K562 (cell line): ENCODE data around the gene UQCR11.

Experiments used
- CTCF ChIP-seq, 3 experiments: IDR thresholded peaks in 2 of 3; conservative IDR thresholded peaks in 1 of 3; 2 replicates each; pipeline ENCODE4 v1.5.1; 2011 to 2012; ENCODE audit warnings: low read length in 3 of 3, mild to moderate bottlenecking in 3 of 3, control low read depth in 2 of 3, improper control_type of control experiment in 1 of 3, inconsistent platforms in 1 of 3, low read depth in 1 of 3, mixed read lengths in 1 of 3, moderate library complexity in 1 of 3; ENCODE audit not compliant: insufficient read depth in 2 of 3
- E2F4 ChIP-seq: sonication (generic); formaldehyde crosslinking; IDR thresholded peaks from 2 replicates; pipeline ENCODE4 v1.8.0; 2022; ENCODE audit warnings: mild to moderate bottlenecking, low read depth, missing genetic modification reagents
- E2F6 ChIP-seq, 2 experiments: IDR thresholded peaks; 2 replicates each; pipeline ENCODE4 v1.6.1; 2011; ENCODE audit warnings: borderline replicate concordance in 1 of 2, control low read depth in 1 of 2, low read depth in 1 of 2, low read length in 1 of 2, mild to moderate bottlenecking in 1 of 2, mixed read lengths in 1 of 2, moderate library complexity in 1 of 2; ENCODE audit not compliant: insufficient read depth in 1 of 2, insufficient read length in 1 of 2, poor library complexity in 1 of 2, severe bottlenecking in 1 of 2; ENCODE audit errors: extremely low read depth in 1 of 2
- ELK1 ChIP-seq: sonication (generic); formaldehyde crosslinking; IDR thresholded peaks from 2 replicates; pipeline ENCODE4 v1.8.1; 2022; ENCODE audit warnings: missing genetic modification reagents
- GMEB1 ChIP-seq: fragments of 250-450 bp; sonication (Bioruptor Pico); IDR thresholded peaks from 2 replicates; pipeline ENCODE4 v1.4.0; 2020; ENCODE audit warnings: mild to moderate bottlenecking
- HCFC1 ChIP-seq: IDR thresholded peaks from 2 replicates; pipeline ENCODE4 v1.6.1; 2012; ENCODE audit warnings: low read depth, low read length, improper control_type of control experiment
- MAX ChIP-seq: sonication (generic); formaldehyde crosslinking; IDR thresholded peaks from 2 replicates; pipeline ENCODE4 v1.9.0; 2022; ENCODE audit warnings: mild to moderate bottlenecking, missing genetic modification reagents
- PHF20 ChIP-seq: fragments of 450-650 bp; IDR thresholded peaks from 2 replicates; pipeline ENCODE4 v1.6.1; 2018; ENCODE audit not compliant: partially characterized antibody
- POLR2A ChIP-seq: fragments of 450-650 bp; conservative IDR thresholded peaks from 2 replicates; pipeline ENCODE4 v1.6.1; 2016
- RFX5 ChIP-seq: IDR thresholded peaks from 2 replicates; pipeline ENCODE4 v1.6.1; 2011; ENCODE audit warnings: low read depth, mild to moderate bottlenecking, improper control_type of control experiment, low read length
- SOX6 ChIP-seq: fragments of 450-650 bp; IDR thresholded peaks from 2 replicates; pipeline ENCODE4 v1.6.1; 2014; ENCODE audit warnings: mild to moderate bottlenecking
- TGIF2 ChIP-seq: sonication (generic); formaldehyde crosslinking; IDR thresholded peaks from 2 replicates; pipeline ENCODE4 v1.8.1; 2022; ENCODE audit warnings: mild to moderate bottlenecking, missing genetic modification reagents, moderate library complexity
- ZEB2 ChIP-seq: fragments of 450-650 bp; IDR thresholded peaks from 2 replicates; pipeline ENCODE4 v1.6.1; 2016
- ZMIZ1 ChIP-seq, 2 experiments: fragments of 150-350 bp in 1 of 2; IDR thresholded peaks; 2 replicates each; pipeline ENCODE4 v1.6.1; 2012 to 2016; ENCODE audit warnings: low read depth in 2 of 2, low read length in 2 of 2, mild to moderate bottlenecking in 1 of 2, moderate library complexity in 1 of 2

GRCh38 chr19:1626417-1627010 is 21.3 kb upstream of the UQCR11 start:
- TF ChIP-seq E2F4 = no peak
- TF ChIP-seq TGIF2 (CRISPR knock-in tag) = no peak
- no peak for TF ChIP-seq CTCF (IDR thresholded peaks at IDR 0.05 in 2 of 3, conservative IDR thresholded peaks at IDR 0.05 in 1 of 3; ENCODE audit: insufficient read depth in 2 of 3, low read depth in 1 of 3, low read length in 3 of 3)
- TF ChIP-seq ZEB2 = no peak
- no peak for TF ChIP-seq MAX (CRISPR knock-in tag)
- TF ChIP-seq ELK1 (CRISPR knock-in tag) = no peak
- no peak for TF ChIP-seq RFX5
- TF ChIP-seq HCFC1 = no peak
- TF ChIP-seq ZMIZ1 (IDR thresholded peaks at IDR 0.05; ENCODE audit: low read depth in 2 of 2, low read length in 2 of 2) = no peak
- no peak for TF ChIP-seq SOX6
- no peak for TF ChIP-seq POLR2A
- TF ChIP-seq GMEB1 = no peak
- TF ChIP-seq PHF20 = no peak
- TF ChIP-seq E2F6 (IDR thresholded peaks at IDR 0.05; ENCODE audit: borderline replicate concordance in 1 of 2, extremely low read depth in 1 of 2, insufficient read depth in 1 of 2, insufficient read length in 1 of 2, low read depth in 1 of 2, low read length in 1 of 2, poor library complexity in 1 of 2, severe bottlenecking in 1 of 2) = no peak
